HG03135 (cell line): ENCODE data around the gene TSPAN11.
"Not testable (repeated sequence)": the region's sequence is repeated elsewhere in the genome, so short reads cannot be mapped to it uniquely, and the experiment has no call there.

Experiments used
- ATAC-seq: cut with Tn5 transposase; IDR thresholded peaks from one replicate; pipeline ENCODE4 v1.9.1; 2021; ENCODE audit warnings: mild to moderate bottlenecking, moderate library complexity; ENCODE audit not compliant: unreplicated experiment

Gene TSPAN11

GRCh38 chr12:30926243-30927221 lies at the start of gene TSPAN11:
Gene TSPAN11 (plus strand): TSS chr12:30926748. CDS start chr12:30953992, 27,244 bp downstream.
- no peak for ATAC-seq

GRCh38 chr12:30877105-30877875 lies 49.3 kb upstream of the TSPAN11 start:
- ATAC-seq: no peak

DNA sequence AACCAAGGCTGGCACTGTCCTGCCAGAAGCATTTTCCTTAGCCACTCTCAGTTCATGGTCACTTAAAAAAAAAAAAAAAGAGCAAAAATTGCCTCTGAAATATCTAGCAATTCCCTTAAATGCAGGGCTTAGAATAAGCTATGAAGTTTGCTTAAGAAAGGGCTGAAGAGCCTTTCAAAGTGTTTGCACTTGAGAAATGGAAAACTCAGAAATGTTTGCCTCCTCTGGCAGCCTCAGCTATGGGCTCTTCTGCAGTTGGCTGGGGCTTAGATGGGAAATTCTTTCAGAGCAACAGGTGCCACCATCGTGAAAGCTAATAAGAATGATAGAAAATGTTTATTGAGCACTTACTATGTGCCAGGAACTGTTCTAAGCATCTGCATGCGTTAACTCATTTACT lies 48.5 kb upstream of the TSPAN11 start:
- ATAC-seq: no peak

- ATAC-seq: no peak
Observed at GRCh38 chr12:30880061-30880460, 46.5 kb upstream of the TSPAN11 start.

GRCh38 chr12:30880813-30881212 lies 45.7 kb upstream of the TSPAN11 start:
- no peak for ATAC-seq

DNA sequence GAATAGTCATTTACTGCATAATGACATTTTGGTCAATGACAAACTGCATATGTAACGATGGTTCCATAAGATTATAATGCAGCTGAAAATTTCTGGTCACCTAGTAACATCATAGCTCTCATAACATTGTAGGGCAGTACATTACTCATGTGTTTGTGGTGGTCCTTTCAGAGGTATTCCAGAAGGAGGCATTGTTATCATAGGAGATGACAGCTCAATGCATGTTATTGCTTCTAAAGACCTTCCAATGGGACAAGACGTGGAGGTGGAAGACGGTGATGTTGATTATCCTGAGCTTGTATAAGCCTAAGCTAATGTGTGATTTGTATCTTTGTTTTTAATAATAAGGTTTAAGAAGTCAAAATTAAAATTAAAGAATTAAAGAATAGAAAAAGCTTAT lies 43.8 kb upstream of the TSPAN11 start:
- no peak for ATAC-seq

- no peak for ATAC-seq
Observed at GRCh38 chr12:30884799-30885198, 41.7 kb upstream of the TSPAN11 start.

DNA sequence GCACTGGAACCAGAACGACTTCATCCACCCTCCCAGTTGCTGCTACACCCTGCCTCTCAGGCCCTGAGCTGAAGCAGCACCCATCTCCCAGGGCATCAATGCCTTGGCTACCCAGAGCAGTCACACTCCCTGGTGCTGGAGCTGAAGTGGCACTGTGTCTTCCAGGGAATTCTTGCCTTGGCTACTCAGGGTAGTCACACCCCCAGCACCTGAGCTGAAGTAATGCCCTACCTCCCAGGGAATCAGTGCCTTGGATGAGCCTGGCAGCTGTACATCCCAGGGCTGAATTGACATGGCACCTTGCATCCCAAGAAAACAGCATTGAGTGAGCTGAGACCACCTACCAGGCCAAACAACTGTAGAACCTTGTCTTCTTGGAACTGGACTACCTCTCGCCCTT lies 41.2 kb upstream of the TSPAN11 start:
- ATAC-seq: no peak

DNA sequence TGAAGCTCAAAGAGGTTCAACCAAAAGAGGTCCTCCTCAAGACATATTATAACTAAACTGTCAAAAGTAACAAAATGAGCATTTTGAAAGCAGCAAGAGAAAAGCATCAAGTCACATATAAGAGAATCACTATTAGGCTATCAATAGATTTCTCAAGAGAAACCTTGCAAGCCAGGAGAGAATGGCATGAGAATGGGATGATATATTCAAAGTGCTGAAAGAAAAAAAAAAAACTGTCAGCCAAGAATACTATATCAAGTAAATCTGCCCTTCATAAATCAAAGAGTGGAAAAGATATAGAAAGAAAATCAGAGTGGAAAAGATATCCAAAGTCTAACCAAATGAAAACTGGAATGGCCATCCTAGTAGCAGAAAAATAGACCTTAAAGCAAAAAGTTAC lies 39.3 kb upstream of the TSPAN11 start:
- ATAC-seq: no peak

GRCh38 chr12:30888241-30888640 lies 38.3 kb upstream of the TSPAN11 start:
- ATAC-seq: no peak

DNA sequence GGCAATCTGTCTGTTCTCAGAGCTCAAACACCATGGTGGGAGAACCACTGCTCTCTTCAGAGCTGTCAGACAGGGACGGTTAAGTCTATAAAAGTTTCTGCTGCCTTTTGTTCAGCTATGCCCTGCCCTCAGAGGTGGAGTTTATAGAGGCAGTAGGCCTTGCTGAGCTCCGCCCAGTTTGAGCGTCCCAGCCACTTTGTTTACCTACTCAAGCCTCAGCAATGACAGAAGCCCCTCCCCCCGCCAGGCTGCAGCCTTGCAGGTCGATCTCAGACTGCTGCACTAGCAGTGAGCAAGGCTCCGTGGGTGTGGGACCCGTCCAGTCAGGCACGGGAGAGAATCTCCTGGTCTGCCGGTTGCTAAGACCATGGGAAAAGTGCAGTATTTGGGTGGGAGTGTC lies 32.0 kb upstream of the TSPAN11 start:
- not testable (repeated sequence) for ATAC-seq

DNA sequence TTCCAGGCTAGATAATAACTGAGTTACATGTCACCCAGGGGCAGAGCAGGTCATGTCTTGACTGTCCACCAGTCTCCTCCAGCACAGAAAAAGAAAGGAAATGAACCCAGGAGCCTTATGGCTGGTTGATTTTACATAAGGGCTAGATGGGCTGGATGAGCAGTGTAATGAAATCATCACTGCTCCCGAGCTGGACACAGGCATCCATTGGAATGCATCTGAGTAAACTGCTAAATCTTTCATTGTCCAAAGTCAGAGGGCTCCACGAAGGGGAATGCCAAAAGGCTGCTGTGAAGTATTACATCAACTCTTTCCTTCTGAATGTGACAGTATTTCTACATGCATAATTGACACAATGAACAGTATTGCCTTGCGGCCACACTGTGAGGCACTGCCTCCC lies 30.1 kb upstream of the TSPAN11 start:
- no peak for ATAC-seq

DNA sequence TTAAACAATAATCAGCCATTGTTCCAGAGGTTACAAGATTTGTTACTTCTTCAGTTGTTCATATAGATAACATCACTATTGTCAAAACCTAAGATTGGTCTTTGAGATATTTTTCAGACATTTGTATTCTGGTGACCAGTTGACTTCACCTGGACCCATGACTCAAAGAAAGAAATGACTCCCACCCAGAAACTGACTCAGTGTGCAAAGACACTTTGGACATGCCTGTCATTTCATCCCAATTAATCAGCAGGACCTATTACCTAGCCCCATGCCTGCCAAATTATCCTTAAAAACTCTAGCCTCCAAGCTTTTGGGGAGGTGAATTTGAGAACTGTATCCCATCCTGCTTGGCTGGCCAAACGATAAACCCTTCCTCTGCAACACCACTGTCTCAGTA lies 27.7 kb upstream of the TSPAN11 start:
- ATAC-seq: no peak

DNA sequence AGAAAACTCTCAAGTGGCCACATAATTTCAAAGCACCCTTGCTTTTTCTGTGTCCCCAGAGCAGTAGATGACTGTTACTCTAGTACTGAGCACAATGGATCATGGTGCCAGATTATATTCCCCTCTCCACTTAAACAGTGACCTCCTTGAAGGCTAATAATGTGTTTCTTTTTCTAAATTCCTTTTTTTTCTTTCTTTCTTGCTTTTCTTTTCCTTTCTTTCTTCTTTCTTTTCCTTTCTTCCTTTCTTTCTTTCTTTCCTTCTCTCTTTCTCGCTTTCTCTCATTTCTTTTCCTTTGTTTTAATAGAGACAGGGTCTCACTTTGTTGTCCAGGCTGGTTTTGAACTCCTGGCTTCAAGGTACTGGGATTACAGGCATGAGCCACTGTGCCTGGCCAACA lies 26.2 kb upstream of the TSPAN11 start:
- no peak for ATAC-seq

DNA sequence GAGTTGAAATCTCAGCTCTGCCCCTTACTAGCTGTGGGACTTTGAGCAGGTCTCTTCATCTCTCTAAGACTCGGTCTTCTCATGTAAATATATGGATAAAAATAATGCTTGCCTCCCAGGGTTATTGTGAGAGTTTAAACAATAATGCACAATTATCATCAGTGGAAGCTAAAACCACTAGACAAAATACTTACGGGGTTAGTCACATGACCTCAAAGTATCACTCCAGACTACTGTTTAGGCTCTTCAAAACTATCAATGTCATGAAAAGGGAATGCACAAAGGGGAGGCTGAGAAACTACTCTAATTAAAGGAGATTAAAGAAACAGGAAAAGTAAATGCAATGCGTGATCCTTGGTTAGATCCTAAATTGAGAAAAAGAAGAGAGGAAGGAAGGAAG lies 24.5 kb upstream of the TSPAN11 start:
- no peak for ATAC-seq

DNA sequence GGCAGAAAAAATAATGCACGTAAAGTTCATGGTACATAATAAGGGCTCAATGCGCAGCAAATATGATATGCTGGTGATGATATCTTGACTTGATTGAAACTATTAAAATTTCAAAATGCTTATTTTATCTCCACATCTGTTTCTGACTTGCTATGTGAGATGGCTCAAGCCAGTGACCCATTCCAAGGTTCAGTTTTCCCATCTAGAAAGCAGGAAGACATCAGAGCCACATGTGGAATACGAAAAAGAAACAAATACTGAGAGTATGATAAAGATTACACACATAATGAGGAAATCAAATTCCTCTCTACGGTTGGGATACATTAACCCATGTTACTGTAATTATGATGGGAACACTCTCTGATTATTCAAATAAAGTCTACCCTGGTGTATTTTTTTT lies 24.0 kb upstream of the TSPAN11 start:
- ATAC-seq: no peak

- no peak for ATAC-seq
Observed at GRCh38 chr12:30905463-30906009, 21.0 kb upstream of the TSPAN11 start.

DNA sequence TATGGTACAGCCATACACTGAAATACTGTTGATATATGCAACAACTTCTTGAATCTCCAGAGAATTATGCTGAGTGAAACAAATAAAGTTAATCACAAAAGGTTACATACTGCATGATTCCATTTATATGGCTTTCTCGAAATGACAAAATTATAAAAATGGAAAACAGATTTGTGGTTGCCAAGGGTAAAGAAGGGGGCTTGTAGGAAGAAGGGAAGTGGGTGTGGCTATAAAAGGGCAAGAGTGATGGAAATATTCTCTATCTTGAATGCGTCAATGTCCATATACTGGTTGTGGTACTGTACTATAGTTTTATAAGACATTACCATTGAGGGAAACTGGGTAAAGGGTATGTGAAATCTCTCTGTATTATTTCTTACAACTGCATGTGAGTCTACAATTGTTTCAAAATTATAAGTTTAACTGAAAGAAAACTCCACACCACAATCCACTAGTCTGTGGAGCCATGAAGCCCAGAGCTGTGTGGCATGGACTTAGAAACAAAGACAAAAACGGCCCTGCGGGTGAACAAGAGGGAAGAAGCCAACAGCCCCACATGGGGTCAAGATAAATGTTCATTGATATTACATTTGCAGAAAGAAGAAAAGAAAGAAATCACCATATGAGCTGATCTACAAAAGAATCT lies 18.3 kb upstream of the TSPAN11 start:
- no peak for ATAC-seq

DNA sequence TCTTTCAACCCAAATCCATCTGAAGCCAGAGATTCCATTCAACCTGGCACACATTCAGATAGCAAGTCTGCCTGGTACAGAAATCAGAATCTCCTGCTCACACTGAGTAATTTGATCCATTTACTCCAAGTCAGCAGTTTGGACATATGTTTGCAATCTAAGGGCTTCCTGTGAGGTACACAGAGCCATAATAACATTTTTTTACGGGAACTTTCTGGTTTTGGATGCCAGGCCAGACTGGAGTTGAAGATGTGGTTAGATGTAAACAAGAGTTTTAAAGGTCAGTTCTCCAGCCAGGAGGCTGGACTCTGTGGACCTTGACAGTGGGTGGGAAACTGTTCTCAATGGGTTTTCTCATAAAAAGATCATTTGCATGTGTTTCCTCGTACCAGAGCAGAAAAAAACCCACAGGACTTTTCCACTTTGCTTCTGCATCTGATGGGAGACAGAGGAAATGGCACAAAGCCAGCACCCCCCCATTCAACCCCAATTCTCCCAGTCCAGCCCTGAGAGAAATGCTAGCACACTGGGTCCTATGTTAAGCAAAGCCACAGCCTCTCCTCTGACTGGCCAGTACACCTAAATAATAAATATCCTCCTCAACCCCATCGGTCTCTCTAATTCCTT lies 17.7 kb upstream of the TSPAN11 start:
- no peak for ATAC-seq

DNA sequence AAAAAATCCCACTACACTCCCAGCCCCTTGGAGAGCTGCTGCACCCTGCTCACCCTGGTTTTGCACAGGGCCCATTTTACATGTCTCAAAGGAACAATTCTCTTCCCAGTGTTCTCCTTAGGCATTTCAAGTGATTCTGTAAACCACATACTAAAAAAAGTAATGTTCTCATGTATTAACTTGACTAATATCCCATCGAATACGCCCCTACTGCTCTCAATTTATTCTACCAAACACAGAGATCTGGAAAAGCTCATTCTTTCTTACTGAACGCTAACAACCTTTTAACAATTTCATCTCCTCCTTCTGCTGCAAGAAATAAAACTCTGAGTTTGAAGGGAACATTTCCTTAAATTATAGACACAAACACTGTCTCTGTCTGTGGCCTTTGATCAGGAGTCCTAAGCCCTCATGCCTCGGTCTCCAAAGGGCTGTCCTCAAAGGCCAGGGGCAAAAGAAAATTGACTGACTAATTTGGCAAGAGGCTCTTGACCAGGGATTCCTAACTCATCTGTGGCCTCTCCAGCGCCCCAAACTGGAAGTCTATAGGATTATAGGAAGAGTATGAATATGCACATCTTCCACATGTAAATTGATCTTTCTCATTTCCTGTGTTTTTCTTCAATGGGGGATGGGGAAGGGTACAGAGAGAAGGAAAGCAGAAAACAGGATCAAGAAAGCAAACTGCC lies 17.1 kb upstream of the TSPAN11 start:
- no peak for ATAC-seq
